Measurements from ENCODE around the gene ANKRD22.

The ANKRD22 gene

DNA sequence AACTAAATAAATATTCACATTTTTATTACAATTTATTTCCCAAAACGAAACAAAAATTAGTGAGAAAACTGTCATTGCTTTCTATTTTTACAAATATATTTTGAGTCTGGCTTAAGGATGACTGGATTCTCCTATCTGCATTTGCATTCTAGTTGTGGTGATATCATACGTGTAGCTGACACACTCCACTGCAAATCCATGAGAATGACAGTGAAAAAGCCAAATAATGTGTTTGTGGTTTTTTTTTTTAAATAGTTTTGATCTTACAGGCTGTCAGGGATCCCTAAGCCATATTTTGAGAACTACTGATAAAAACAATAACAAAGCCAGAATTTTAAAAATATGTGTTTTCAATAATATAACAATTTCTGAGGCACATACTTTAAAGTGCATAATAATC is 22.6 kb upstream of the ANKRD22 start:
- Histone ChIP-seq H4K91ac (ENCODE audit: low read depth, low read length) (no peak overlapping the region), H2AFZ (ENCODE audit: insufficient read depth, low read length, poor library complexity) (no peak overlapping the region)

GRCh38 chr10:88873757-88874156 is 22.1 kb upstream of the ANKRD22 start:
- no peak overlapping the region for H2BK120ac ChIP-seq (ENCODE audit: insufficient read depth, low read length, poor library complexity)
- H3K36me3 ChIP-seq (ENCODE audit: control insufficient read depth in 1 of 2, insufficient read depth in 2 of 2, low read length in 2 of 2), result no peaks in the 10 kb centered on the region
- H3K18ac ChIP-seq (ENCODE audit: low read length), result no peak overlapping the region
- no peaks in the 10 kb centered on the region for H3K79me2 ChIP-seq (ENCODE audit: control insufficient read depth, insufficient read depth, low read length, poor library complexity)
- no peak overlapping the region for H4K12ac ChIP-seq (ENCODE audit: low read depth, low read length)
- no CpG with 5 or more reads among the region's 2 CpGs for WGBS (ENCODE audit: extremely low coverage, insufficient coverage, insufficient read length)
- no peak overlapping the region for H2BK5ac ChIP-seq (ENCODE audit: low read depth, low read length, poor library complexity)
- no peak overlapping the region for H3K4ac ChIP-seq (ENCODE audit: low read depth, low read length)
- no peaks in the 10 kb centered on the region for H3K4me1 ChIP-seq (ENCODE audit: control insufficient read depth in 1 of 2, insufficient read depth in 2 of 2, low read length in 2 of 2)
- no peak overlapping the region for H3K4me3 ChIP-seq (ENCODE audit: low read depth, low read length)
- no peaks in the 10 kb centered on the region for H3K9me3 ChIP-seq (ENCODE audit: insufficient read depth, low read depth, low read length)
- H2AFZ ChIP-seq (ENCODE audit: insufficient read depth, low read length, poor library complexity), result no peak overlapping the region
- H3K14ac ChIP-seq (ENCODE audit: low read length), result no peak overlapping the region
- H3K9ac ChIP-seq (ENCODE audit: low read length), result no peak overlapping the region
- peaks cover 2% of the 10 kb centered on the region for H3K27me3 ChIP-seq (ENCODE audit: insufficient read depth, low read length)
- DNase-seq, result no peak
- H2AK5ac ChIP-seq (ENCODE audit: low read length), result no peak overlapping the region
- no peak overlapping the region for H3K27ac ChIP-seq (ENCODE audit: low read depth, low read length)
- no peak overlapping the region for H4K91ac ChIP-seq (ENCODE audit: low read depth, low read length)
- no peaks in the 10 kb centered on the region for H3K79me1 ChIP-seq (ENCODE audit: low read length)
- no peak overlapping the region for H3K4me2 ChIP-seq (ENCODE audit: low read length)
- H4K8ac ChIP-seq (ENCODE audit: low read depth, low read length), result no peak overlapping the region
- H2BK12ac ChIP-seq (ENCODE audit: low read length), result no peak overlapping the region
- no peak overlapping the region for H3K23ac ChIP-seq (ENCODE audit: low read length)

More for the DNA sequence above, 22.6 kb upstream of the ANKRD22 start:
- Histone ChIP-seq H3K9me3 (ENCODE audit: insufficient read depth, low read depth, low read length) (no peaks in the 10 kb centered on the region), H3K18ac (ENCODE audit: low read length) (no peak overlapping the region), H2BK120ac (ENCODE audit: insufficient read depth, low read length, poor library complexity) (no peak overlapping the region), H3K27me3 (ENCODE audit: insufficient read depth, low read length) (peaks cover 2% of the 10 kb centered on the region), H3K4me1 (ENCODE audit: control insufficient read depth in 1 of 2, insufficient read depth in 2 of 2, low read length in 2 of 2) (no peaks in the 10 kb centered on the region), H3K36me3 (ENCODE audit: control insufficient read depth in 1 of 2, insufficient read depth in 2 of 2, low read length in 2 of 2) (no peaks in the 10 kb centered on the region), H3K14ac (ENCODE audit: low read length) (no peak overlapping the region), H3K4ac (ENCODE audit: low read depth, low read length) (no peak overlapping the region), H2BK12ac (ENCODE audit: low read length) (no peak overlapping the region), H4K8ac (ENCODE audit: low read depth, low read length) (no peak overlapping the region), H3K79me1 (ENCODE audit: low read length) (no peaks in the 10 kb centered on the region), H3K79me2 (ENCODE audit: control insufficient read depth, insufficient read depth, low read length, poor library complexity) (no peaks in the 10 kb centered on the region), H3K23ac (ENCODE audit: low read length) (no peak overlapping the region), H2BK5ac (ENCODE audit: low read depth, low read length, poor library complexity) (no peak overlapping the region), H4K12ac (ENCODE audit: low read depth, low read length) (no peak overlapping the region), H3K4me3 (ENCODE audit: low read depth, low read length) (no peak overlapping the region), H3K9ac (ENCODE audit: low read length) (no peak overlapping the region), H2AK5ac (ENCODE audit: low read length) (no peak overlapping the region), H3K27ac (ENCODE audit: low read depth, low read length) (no peak overlapping the region), H3K4me2 (ENCODE audit: low read length) (no peak overlapping the region)
- DNase-seq, result no peak
- no CpG with 5 or more reads among the region's 2 CpGs for WGBS (ENCODE audit: extremely low coverage, insufficient coverage, insufficient read length)

DNA sequence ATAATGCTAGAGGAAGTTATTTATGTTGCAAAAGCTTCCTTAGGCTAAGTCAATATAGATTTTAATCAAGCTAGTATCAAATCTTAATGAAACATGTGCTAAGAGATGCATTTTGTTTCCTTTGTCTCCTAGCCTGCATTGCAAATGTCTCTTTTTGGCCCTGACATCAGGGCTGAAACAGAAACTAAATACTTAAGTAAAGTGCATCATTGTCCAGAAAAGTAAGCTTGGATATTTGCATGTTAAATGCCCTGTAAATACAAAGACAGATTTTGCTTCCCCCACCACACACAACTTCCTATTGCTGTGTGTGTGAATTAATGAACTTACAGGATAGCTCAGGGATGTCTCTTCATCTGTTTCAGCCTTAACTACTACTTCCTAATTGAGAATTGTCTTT is 18.4 kb upstream of the ANKRD22 start:
- no peak overlapping the region for H3K18ac ChIP-seq (ENCODE audit: low read length)
- no peak overlapping the region for H4K91ac ChIP-seq (ENCODE audit: low read depth, low read length)
- no peak overlapping the region for H2BK5ac ChIP-seq (ENCODE audit: low read depth, low read length, poor library complexity)
- peak in 1 of 2 donors; percentile 37 for DNase-seq
- no peak overlapping the region for H3K27ac ChIP-seq (ENCODE audit: low read depth, low read length)
- H3K79me1 ChIP-seq (ENCODE audit: low read length), result no peaks in the 10 kb centered on the region
- no peak overlapping the region for H3K4ac ChIP-seq (ENCODE audit: low read depth, low read length)
- H2BK12ac ChIP-seq (ENCODE audit: low read length), result no peak overlapping the region
- no peak overlapping the region for H2AFZ ChIP-seq (ENCODE audit: insufficient read depth, low read length, poor library complexity)
- H3K4me3 ChIP-seq (ENCODE audit: low read depth, low read length), result no peak overlapping the region
- no peak overlapping the region for H2AK5ac ChIP-seq (ENCODE audit: low read length)
- H2BK120ac ChIP-seq (ENCODE audit: insufficient read depth, low read length, poor library complexity), result no peak overlapping the region
- no peak overlapping the region for H3K14ac ChIP-seq (ENCODE audit: low read length)
- no peaks in the 10 kb centered on the region for H3K4me1 ChIP-seq (ENCODE audit: control insufficient read depth in 1 of 2, insufficient read depth in 2 of 2, low read length in 2 of 2)
- no peaks in the 10 kb centered on the region for H3K79me2 ChIP-seq (ENCODE audit: control insufficient read depth, insufficient read depth, low read length, poor library complexity)
- no peak overlapping the region for H3K4me2 ChIP-seq (ENCODE audit: low read length)
- H3K9me3 ChIP-seq (ENCODE audit: insufficient read depth, low read depth, low read length), result no peaks in the 10 kb centered on the region
- no peak overlapping the region for H3K9ac ChIP-seq (ENCODE audit: low read length)
- no peaks in the 10 kb centered on the region for H3K27me3 ChIP-seq (ENCODE audit: insufficient read depth, low read length)
- H4K8ac ChIP-seq (ENCODE audit: low read depth, low read length), result no peak overlapping the region
- no peak overlapping the region for H4K12ac ChIP-seq (ENCODE audit: low read depth, low read length)
- H3K23ac ChIP-seq (ENCODE audit: low read length), result no peak overlapping the region
- H3K36me3 ChIP-seq (ENCODE audit: control insufficient read depth in 1 of 2, insufficient read depth in 2 of 2, low read length in 2 of 2), result no peaks in the 10 kb centered on the region

DNA sequence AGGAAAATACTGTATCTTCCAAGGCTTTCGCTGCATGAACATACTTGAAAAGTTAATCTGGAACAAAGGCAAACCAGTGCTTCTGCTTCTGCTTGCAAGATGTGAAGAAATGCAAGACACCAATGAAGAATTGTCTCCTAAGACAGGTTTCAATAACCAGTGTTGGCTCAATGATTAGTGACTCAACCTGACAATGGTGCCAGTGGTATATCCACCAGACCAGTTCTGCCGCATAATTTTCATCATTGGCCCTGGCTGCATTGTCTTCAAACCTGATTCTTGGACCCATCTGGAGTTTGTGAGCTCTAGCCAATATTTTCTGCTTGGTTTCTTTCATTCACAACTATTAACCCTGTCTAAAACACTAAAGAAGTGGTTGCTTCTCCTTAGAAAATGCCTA is 14.8 kb upstream of the ANKRD22 start:
- Histone ChIP-seq H4K12ac (ENCODE audit: low read depth, low read length) (no peak overlapping the region), H2BK120ac (ENCODE audit: insufficient read depth, low read length, poor library complexity) (no peak overlapping the region), H3K9ac (ENCODE audit: low read length) (no peak overlapping the region), H4K8ac (ENCODE audit: low read depth, low read length) (no peak overlapping the region), H2BK12ac (ENCODE audit: low read length) (no peak overlapping the region), H3K4me2 (ENCODE audit: low read length) (no peak overlapping the region), H3K14ac (ENCODE audit: low read length) (no peak overlapping the region), H2AFZ (ENCODE audit: insufficient read depth, low read length, poor library complexity) (no peak overlapping the region), H3K4ac (ENCODE audit: low read depth, low read length) (no peak overlapping the region), H2AK5ac (ENCODE audit: low read length) (no peak overlapping the region), H3K4me3 (ENCODE audit: low read depth, low read length) (no peak overlapping the region), H2BK5ac (ENCODE audit: low read depth, low read length, poor library complexity) (no peak overlapping the region), H3K36me3 (ENCODE audit: control insufficient read depth in 1 of 2, insufficient read depth in 2 of 2, low read length in 2 of 2) (no peaks in the 10 kb centered on the region), H4K91ac (ENCODE audit: low read depth, low read length) (no peak overlapping the region), H3K79me1 (ENCODE audit: low read length) (no peaks in the 10 kb centered on the region), H3K27ac (ENCODE audit: low read depth, low read length) (no peak overlapping the region), H3K79me2 (ENCODE audit: control insufficient read depth, insufficient read depth, low read length, poor library complexity) (no peaks in the 10 kb centered on the region), H3K18ac (ENCODE audit: low read length) (no peak overlapping the region), H3K9me3 (ENCODE audit: insufficient read depth, low read depth, low read length) (peaks cover 2% of the 10 kb centered on the region), H3K4me1 (ENCODE audit: control insufficient read depth in 1 of 2, insufficient read depth in 2 of 2, low read length in 2 of 2) (no peaks in the 10 kb centered on the region), H3K27me3 (ENCODE audit: insufficient read depth, low read length) (no peaks in the 10 kb centered on the region), H3K23ac (ENCODE audit: low read length) (no peak overlapping the region)
- DNase-seq, result peak; percentile 16 to 36
- WGBS (ENCODE audit: extremely low coverage, insufficient coverage, insufficient read length), result no CpG with 5 or more reads among the region's 2 CpGs
